ENCODE results near the gene ETHE1.

Gene ETHE1

DNA sequence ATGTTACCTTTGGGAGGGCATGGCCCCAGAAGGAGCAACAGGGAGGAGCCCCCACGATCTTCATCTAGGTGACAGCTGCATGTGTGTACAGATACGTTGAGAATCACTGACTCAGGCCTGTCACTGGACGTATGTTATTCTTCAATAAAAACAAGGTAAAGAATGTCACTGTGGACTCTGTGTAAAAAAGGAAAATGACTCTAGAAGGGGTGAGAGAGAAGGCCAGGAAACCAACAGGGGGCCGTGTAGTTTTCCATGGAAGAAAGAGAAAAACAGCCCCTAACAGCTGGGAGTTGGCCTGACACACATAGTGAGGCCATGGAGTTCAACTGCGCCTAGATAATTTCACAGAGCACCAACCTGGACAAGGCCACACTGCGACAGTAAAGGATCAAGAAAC, 59.7 kb downstream of the ETHE1 start:
- no peak for DNase-seq

DNA sequence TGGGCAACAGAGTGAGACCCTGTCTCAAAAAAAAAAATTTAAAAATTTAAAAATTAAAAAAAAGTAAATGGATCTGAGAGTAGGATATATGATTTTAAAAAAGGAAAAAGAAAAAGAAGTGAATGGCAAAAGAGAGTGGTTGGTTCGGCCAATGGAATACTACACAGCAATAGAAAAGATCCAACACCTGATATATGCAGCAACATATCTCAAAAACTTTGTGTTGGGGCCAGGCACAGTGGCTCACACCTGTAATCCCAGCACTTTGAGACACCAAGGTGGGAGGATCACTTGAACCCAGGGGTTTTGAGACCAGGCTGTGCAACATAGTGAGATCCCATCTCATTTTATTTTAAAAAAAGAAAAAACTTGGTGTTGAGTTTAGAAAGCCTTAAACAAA, 60.2 kb downstream of the ETHE1 start:
- no peak for DNase-seq

DNA sequence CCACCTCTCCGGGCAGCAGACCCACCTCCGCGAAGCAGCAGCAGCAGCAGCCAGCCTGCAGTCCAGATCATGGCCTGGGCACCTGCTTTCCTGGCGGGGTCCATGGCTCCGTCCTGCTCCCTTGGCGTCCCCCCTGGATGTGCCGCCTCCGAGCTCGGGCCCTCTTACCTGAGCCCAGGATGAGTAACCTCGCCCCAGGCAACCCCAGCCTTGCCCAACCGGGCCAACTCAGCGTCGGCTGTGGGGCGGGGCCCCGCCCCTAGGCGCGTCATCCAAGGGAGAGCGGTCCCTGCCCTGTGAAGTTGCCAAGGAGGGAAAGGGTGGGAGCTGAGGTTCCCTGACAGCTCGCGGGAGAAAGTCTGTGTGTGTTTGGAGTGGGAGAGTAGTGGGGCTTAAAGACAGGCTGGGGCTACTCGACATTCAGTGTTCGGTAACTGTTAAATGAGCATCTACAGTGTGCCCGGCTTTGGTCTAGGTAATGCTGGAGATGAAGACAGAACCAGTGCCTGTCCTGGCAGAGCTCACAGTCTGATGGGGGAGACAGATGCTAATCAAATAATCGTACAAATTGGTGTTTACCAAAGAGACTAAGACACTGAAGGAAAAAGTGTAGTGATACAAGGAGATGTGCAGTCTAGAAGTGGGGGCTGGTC, 61.4 kb downstream of the ETHE1 start, which contains the start of gene LYPD3:
TSS of gene LYPD3 (minus strand) at position 141 of the 653 bp plus-strand sequence. CDS start at position 104, 37 bp downstream.
- DNase-seq: no peak

DNA sequence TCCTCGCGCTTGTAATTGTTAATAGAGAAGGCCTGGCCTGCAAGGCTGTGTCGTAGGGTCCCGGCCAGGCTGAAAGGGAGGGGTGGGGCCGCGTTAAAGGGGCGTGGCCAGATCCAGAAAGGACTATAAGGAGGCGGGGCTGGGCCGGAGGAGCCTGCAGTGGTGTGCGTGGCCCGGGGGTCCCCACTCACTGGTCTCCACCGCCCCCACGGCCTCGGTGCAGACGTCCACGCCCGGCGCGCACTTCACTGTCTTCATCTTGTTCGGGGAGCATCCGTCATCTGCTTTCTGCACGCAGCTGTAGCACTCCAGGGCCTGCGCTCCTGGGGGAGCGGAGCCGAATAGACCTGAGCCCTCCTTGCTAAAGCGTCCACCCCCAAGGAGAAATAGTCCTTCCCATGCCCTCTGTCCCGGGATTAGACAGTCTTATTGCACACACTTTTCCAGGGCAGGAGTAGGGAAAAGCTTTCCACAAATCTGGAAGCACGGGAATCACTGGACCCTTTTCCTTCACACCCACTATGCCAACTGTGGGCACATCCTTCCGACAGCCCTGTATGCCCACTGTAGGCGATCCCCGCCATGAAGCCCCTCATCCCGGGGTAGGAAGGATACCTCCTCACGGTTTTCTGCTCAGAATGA, 62.7 kb downstream of the ETHE1 start:
- peak in 42 of 58 donors; percentile 7 to 78 (median 53) for DNase-seq

DNA sequence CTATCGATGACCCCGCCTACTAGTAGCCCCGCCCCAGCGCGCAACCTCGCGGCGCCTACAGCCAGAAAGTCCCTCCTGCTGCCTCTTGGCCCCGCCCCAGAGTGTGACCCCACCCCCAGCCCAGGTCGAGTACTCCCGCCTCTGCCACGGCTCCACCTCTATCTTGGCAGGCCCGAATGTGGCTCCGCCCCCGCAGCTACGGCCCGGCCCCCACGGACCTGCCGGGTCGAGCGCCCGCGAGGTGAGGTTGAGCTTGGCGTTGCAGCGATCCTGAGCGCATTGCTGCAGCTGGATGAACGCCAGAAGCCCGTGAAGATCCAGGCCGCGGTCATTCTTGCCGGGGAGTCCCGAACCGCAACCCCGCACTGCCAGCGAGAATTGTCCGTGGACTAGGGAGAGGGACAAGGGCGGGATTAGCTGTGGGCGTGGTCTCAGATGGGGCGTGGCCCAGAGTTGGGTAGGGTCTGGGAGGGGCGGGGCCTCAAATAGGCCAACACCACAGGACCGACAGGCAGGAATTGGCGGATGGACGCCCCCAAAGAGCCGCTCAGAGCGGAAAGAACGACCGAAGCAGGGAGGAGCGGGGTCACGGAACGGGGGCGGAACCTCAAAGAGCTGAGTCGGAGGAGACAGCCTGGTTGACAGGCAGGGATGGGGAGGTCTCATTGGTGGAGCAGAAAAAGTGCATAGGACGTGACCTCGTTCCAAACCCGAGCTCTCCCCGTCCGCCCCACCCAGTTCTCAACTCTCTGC, 63.4 kb downstream of the ETHE1 start:
- DNase-seq: peak in 56 of 58 donors; percentile 40 to 93 (median 82)

DNA sequence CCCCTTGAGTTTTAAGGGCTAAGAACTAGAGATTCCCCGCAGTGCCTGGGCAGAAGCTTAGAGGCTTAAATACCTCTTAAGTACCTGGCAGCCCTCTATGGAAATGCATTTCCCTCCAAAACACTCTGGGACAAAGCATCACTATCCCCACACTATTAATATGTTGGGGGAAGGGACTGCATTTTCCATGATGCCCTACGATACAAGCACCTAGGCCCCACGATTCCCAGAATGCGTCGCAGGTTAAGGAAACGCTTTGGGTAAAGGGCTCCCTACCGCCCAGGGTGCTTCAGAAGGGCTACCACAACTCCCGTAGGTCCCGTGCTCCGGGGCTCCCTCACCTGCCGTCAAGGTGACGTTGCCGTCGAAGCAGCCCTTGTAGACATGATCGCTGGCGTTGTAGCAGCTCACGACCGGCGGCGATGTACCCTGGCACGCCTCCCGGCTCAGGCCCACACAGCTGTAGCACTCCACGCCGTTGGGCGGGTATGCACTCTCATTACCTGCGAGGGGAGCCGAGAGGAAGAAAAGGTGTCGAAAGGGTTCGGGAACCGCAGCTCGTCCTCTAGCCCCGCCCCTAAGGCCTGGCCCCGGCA, 64.1 kb downstream of the ETHE1 start:
- DNase-seq: peak in 1 of 58 donors; percentile 31

DNA sequence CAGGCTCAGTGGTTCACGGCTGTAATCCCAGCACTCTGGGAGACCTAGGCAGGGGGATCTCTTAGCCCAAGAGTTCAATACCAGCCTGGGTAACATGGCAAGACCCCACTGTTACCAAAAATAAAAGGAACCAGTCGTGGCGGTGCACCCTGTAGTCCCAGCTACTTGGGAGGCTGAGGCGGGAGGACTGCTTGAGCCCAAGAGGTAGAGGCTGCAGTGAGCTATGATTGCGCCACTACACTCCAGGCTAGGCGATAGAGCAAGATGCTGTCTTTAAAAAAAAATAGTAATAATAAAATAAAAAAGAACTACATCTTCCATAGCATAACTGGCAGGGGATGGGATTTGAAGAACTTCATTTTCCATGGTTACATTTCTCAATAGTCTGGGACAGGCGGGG, 64.6 kb downstream of the ETHE1 start:
- no peak for DNase-seq

DNA sequence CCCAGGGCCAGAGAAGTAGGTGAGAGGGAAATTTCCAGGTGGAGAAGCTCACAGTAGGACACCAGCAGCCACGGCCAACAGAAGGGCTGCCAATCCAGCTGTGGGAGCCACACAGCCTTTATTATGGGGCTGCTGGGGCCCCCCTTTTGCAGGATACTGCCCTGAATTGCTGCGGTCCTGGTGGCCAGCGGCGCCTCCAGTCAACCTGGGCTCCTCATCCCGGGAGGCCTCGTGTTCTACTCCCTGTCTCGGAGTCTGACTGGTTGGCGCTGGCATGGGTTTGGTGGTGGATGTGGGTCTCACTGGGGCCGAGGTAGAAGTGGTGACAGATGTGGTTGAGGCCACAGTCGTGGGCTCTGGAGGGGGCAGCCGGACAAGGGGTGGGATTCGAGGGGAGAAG, 65.7 kb downstream of the ETHE1 start:
- DNase-seq: no peak

DNA sequence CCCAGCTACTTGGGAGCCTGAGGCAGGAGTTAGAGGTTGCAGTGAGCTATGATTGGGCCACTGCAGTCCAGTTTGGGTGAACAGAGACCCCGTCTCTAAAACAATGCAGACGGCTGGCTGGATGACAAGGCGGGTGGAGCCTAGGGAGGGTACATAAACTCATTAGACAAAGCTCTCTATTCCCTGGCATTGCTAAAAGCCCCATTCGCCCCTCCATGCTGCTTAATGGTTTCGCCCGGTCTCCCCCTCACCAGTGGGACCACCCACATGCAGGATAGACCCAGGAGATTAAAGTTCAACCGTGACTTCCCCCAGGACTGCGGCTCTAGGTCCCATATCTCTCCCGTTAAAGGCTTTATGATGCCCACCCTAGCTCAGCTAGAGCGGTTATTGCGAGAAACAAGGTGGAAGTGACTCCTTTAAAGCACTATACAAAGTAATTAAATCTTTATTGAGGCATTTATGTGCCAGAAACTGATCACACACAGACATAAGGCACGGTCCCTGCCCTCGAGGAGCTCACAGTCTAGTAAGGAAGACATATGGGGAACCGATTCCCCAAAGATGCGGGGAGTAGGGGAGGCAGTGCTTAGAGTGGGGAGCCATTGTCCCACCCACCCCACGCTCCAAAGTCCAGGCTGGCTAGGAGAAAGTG, 66.5 kb downstream of the ETHE1 start:
- no peak for DNase-seq

DNA sequence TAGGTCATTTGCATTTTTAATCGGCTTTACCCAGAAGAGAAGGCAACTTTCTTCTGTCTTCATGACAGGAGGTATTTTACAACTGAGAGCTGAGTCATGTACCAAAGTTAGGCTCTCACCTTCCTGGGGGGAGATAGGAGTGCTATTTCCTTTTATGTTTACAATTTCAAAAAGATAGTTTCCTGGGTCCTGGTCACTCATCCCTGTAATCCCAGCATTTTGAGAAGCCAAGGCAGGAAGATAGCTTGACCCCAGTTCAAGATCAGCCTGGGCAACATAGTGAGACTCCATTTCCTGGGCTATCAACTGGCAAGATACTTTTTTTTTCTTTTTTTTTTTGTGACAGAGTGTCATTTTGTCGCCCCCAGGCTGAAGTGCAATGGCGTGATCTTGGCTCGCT, 69.2 kb downstream of the ETHE1 start:
- DNase-seq: no peak

Data from anterior cingulate cortex (tissue), 58 donors.